BJ (cell line): ENCODE measurements around the gene CCDC117. TPM values are rescaled to one million over a fixed set of nuclear protein-coding genes. Genes with fewer than 3 reads are reported as not detected.
A peak's percentile ranks its signal among the peaks of the same experiment; 100 is the strongest.
"Not testable (repeated sequence)": the region's sequence is repeated elsewhere in the genome, so short reads cannot be mapped to it uniquely, and the experiment has no call there.

Experiments used
- CTCF ChIA-PET: fragments of 350-600 bp; formaldehyde crosslinking; extraction: SDS; loops from one replicate; lab custom pipeline; 2021; ENCODE audit warnings: antibody characterized with exemption, inconsistent platforms; lab: Yijun Ruan, JAX
- POLR2A ChIA-PET: fragments of 300-600 bp; sonication (Branson Sonifier 250); formaldehyde crosslinking; extraction: SDS; loops from one replicate; lab custom pipeline; 2021; ENCODE audit warnings: antibody characterized with exemption; lab: Charles Lee
- DNase-seq: peaks from one replicate; pipeline ENCODE4 v3.0.0-alpha.2; 2011; ENCODE audit warnings: low read depth
- H3K27me3 ChIP-seq: 2 replicates; pipeline ENCODE4 v1.6.0; 2011; ENCODE audit warnings: low read length; ENCODE audit not compliant: control insufficient read depth, insufficient read depth
- H3K36me3 ChIP-seq: 2 replicates; pipeline ENCODE4 v1.5.1; 2011; ENCODE audit warnings: low read length; ENCODE audit not compliant: control insufficient read depth, insufficient read depth
- H3K4me3 ChIP-seq: 2 replicates; pipeline ENCODE4 v1.5.1; 2011; ENCODE audit warnings: low read depth, mild to moderate bottlenecking, control low read depth, low read length
- CTCF ChIP-seq: IDR thresholded peaks from 2 replicates; pipeline ENCODE4 v1.5.1; 2011; ENCODE audit warnings: low read depth, mild to moderate bottlenecking, control low read depth, inconsistent platforms, low read length, moderate library complexity; ENCODE audit not compliant: insufficient read depth
- polyA plus RNA-seq: library from polyadenylated mRNA; depleted of rRNA; stranded (reverse); fragments of >200 nt; gene quantifications from 2 replicates; pipeline ENCODE4 v1.2.3, GENCODE V29; 2011

CCDC117 gene
- polyA plus RNA-seq, 1 experiment, result 4.5 TPM

- no peak for DNase-seq
Observed at GRCh38 chr22:28736301-28737155, 36.0 kb upstream of the CCDC117 start.

GRCh38 chr22:28737701-28738100 lies 34.8 kb upstream of the CCDC117 start:
- no peaks in the 10 kb centered on the region; the same call in none of the 2 replicates for H3K36me3 ChIP-seq
- H3K4me3 ChIP-seq, result no peak overlapping the region
- no peak for TF ChIP-seq CTCF
- H3K27me3 ChIP-seq, result no peaks in the 10 kb centered on the region
- ChIA-PET POLR2A (no interaction called here), CTCF (interaction anchor here (1.2 kb wide), 1 partner anchor 12 kb away, joined by 3 read pairs; no protein-coding TSS in a partner anchor)
- no peak for DNase-seq

More at GRCh38 chr22:28736301-28737155, 36.0 kb upstream of the CCDC117 start:
- no peaks in the 10 kb centered on the region; the same call in none of the 2 replicates for H3K36me3 ChIP-seq
- no peaks in the 10 kb centered on the region for H3K27me3 ChIP-seq
- ChIA-PET CTCF (interaction anchor here (0.6 to 0.7 kb wide), 2 partner anchors 16 to 21 kb away, joined by 3 to 4 read pairs; no protein-coding TSS in a partner anchor), POLR2A (no interaction called here)
- TF ChIP-seq CTCF, result no peak
- H3K4me3 ChIP-seq, result no peak overlapping the region

GRCh38 chr22:28738876-28739275 lies 33.6 kb upstream of the CCDC117 start:
- H3K4me3 ChIP-seq, POLR2A ChIA-PET, CTCF ChIA-PET: not testable (repeated sequence)

GRCh38 chr22:28741200-28741784 lies 31.2 kb upstream of the CCDC117 start:
- ChIA-PET POLR2A (no interaction called here), CTCF (interaction anchor here (1.5 kb wide), 1 partner anchor 29 kb away, joined by 3 read pairs; no protein-coding TSS in a partner anchor)
- Histone ChIP-seq H3K4me3 (peak overlapping the region; percentile 69), H3K27me3 (no peaks in the 10 kb centered on the region), H3K36me3 (peaks cover 5% of the 10 kb centered on the region; the same call in 1 of the 2 replicates)
- TF ChIP-seq CTCF, result no peak
- no peak for DNase-seq

More at GRCh38 chr22:28738876-28739275, 33.6 kb upstream of the CCDC117 start:
- H3K36me3 ChIP-seq, H3K27me3 ChIP-seq, DNase-seq: not testable (repeated sequence)

GRCh38 chr22:28741785-28742561 lies 30.5 kb upstream of the CCDC117 start, which contains the start of the genes CHEK2 and HSCB:
TSS of gene CHEK2 (minus strand) at chr22:28741820. CDS start at chr22:28734721, 7,099 bp downstream.
TSS of gene HSCB (plus strand) at chr22:28742039. CDS start at chr22:28742096, 57 bp downstream.
- CTCF ChIA-PET, result interaction anchor here (1.5 kb wide), 1 partner anchor 29 kb away, joined by 3 read pairs; no protein-coding TSS in a partner anchor
- Histone ChIP-seq H3K27me3 (no peaks in the 10 kb centered on the region), H3K4me3 (peak within 1 kb of the TSS; percentile 69), H3K36me3 (peaks cover 5% of the 10 kb centered on the region; the same call in 1 of the 2 replicates)
- DNase-seq, result peak; percentile 91
- POLR2A ChIA-PET, result no interaction called here
- 0 out of 2 replicates have a peak, but pooled peaks have one; percentile 9 for TF ChIP-seq CTCF
